OCI-LY1 (cell line): Measurements from ENCODE around the gene YY1AP1.

Experiments
- EZH2 ChIP-seq: fragments of 200-600 bp; sonication (generic), shearing (Covaris generic); IDR thresholded peaks from 2 replicates; pipeline ENCODE4 v1.8.0; 2017; ENCODE audit warnings: borderline replicate concordance, mixed run types, mild to moderate bottlenecking, antibody characterized with exemption, low read length, moderate library complexity, mixed read lengths
- TF ChIP-seq, protein P1 (sequence below): fragments of 200-600 bp; sonication (generic), shearing (Covaris generic); IDR thresholded peaks from 2 replicates; pipeline ENCODE4 v1.5.1; 2017; ENCODE audit warnings: mild to moderate bottlenecking, antibody characterized with exemption, low read length, moderate library complexity, mixed read lengths

DNA sequence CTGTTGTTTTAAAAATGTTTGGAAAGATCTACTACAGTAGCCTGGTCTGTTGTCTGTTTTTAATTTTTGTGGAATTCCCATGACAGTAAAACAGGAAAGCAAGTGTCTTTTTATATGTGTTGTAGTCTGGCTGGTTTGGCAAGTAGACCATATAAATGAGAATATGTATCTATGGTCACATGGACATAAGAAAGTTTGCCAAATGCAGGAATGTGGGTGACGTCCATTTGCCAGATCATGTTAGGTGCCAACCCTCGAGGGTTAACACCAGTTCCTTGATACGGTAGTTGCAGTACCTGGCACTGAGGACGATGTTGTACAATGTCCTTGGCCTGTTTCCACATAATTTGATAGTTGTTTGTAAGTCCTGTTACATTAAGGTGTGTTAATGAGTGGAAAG lies 6.5 kb upstream of the YY1AP1 start:
- TF ChIP-seq, protein P1, sequence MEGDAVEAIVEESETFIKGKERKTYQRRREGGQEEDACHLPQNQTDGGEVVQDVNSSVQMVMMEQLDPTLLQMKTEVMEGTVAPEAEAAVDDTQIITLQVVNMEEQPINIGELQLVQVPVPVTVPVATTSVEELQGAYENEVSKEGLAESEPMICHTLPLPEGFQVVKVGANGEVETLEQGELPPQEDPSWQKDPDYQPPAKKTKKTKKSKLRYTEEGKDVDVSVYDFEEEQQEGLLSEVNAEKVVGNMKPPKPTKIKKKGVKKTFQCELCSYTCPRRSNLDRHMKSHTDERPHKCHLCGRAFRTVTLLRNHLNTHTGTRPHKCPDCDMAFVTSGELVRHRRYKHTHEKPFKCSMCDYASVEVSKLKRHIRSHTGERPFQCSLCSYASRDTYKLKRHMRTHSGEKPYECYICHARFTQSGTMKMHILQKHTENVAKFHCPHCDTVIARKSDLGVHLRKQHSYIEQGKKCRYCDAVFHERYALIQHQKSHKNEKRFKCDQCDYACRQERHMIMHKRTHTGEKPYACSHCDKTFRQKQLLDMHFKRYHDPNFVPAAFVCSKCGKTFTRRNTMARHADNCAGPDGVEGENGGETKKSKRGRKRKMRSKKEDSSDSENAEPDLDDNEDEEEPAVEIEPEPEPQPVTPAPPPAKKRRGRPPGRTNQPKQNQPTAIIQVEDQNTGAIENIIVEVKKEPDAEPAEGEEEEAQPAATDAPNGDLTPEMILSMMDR, result no peak
- no peak for TF ChIP-seq EZH2
